Heart right ventricle (tissue), 16 donors: ENCODE data around the gene BCAR3. TPM values are rescaled to one million over a fixed set of nuclear protein-coding genes. Genes with fewer than 3 reads are reported as not detected.
"Not testable (repeated sequence)": the region's sequence is repeated elsewhere in the genome, so short reads cannot be mapped to it uniquely, and the experiment has no call there.

Experiments used
- ATAC-seq, 8 donors: fragments of 200-7000 bp; cut with Tn5 transposase; one replicate each; pipeline ENCODE4 v1.9.1; 2020; ENCODE audit warnings: mild to moderate bottlenecking in 8 of 8, moderate library complexity in 8 of 8, moderate number of reproducible peaks in 1 of 8
- DNase-seq, 2 donors: peaks; one replicate each; pipeline ENCODE4 v3.0.0-alpha.2; 2020
- H3K27ac ChIP-seq, 10 donors: fragments of 200-600 bp; sonication (generic) in 2 of 10; one replicate each; pipeline versions ENCODE4 v1.5.0 to v1.8.0; 2020 to 2022; ENCODE audit warnings: mild to moderate bottlenecking in 3 of 10
- H3K27me3 ChIP-seq, 7 donors: fragments of 200-600 bp; one replicate each; pipeline ENCODE4 v1.8.0; 2021 to 2022; ENCODE audit warnings: mild to moderate bottlenecking in 2 of 7
- H3K36me3 ChIP-seq, 9 donors: fragments of 200-600 bp; sonication (generic) in 1 of 9; one replicate each; pipeline versions ENCODE4 v1.5.0 to v1.8.0; 2020 to 2022; ENCODE audit warnings: mild to moderate bottlenecking in 2 of 9
- H3K4me1 ChIP-seq, 9 donors: fragments of 200-600 bp; sonication (generic) in 1 of 9; one replicate each; pipeline versions ENCODE4 v1.5.0 to v1.8.0; 2020 to 2022; ENCODE audit warnings: mild to moderate bottlenecking in 4 of 9
- H3K4me3 ChIP-seq, 10 donors: fragments of 200-600 bp; sonication (generic) in 2 of 10; one replicate each; pipeline versions ENCODE4 v1.5.0 to v1.8.0; 2020 to 2022; ENCODE audit warnings: mild to moderate bottlenecking in 7 of 10, moderate library complexity in 2 of 10
- H3K9me3 ChIP-seq, 11 donors: fragments of 200-600 bp in 10 of 11; sonication (generic) in 2 of 11; one replicate each; pipeline versions ENCODE4 v1.5.0 to v1.8.0; 2013 to 2022; ENCODE audit warnings: mild to moderate bottlenecking in 2 of 11, control low read depth in 1 of 11, moderate library complexity in 1 of 11
- WGBS, 2 donors: extraction: QIAGEN DNeasy Blood & Tissue Kit; methylation state at CpG; one replicate each; pipeline ENCODE4 v1.1.7; 2013; ENCODE audit warnings: inconsistent platforms in 1 of 2; 5-methylcytosine and 5-hydroxymethylcytosine counted together
- intact Hi-C, 10 donors: fragments of 100-400 bp; cut with DNase I; formaldehyde crosslinking; loops; one replicate each; pipeline versions ENCODE4 v1.11.1 to v1.14.2; 2022
- polyA plus RNA-seq, 2 donors: library from polyadenylated mRNA; stranded (reverse); fragments of 200-250 nt; gene quantifications; one replicate each; pipeline ENCODE4 v1.2.3, GENCODE V29; 2013
- total RNA-seq, 10 donors: library from RNA; stranded (reverse); fragmentation: NEBNext Ultra II Directional in 3 of 10; extraction: Animal tissue kit (Norgen Biotek cat#: 25700) in 3 of 10; gene quantifications; one replicate each; pipeline versions ENCODE4 v1.2.1 to v1.2.4, GENCODE V29; 2021 to 2023
- TF ChIP-seq, protein P1 (sequence below), 9 donors: fragments of 200-600 bp; sonication (generic) in 2 of 9; IDR thresholded peaks; one replicate each; pipeline versions ENCODE4 v1.5.0 to v1.8.0; 2021 to 2022; ENCODE audit warnings: antibody characterized with exemption in 9 of 9, mild to moderate bottlenecking in 5 of 9, moderate library complexity in 1 of 9
- donor health status: Arrhythmogenic right ventricular cardiomyopathy.
- donor health status: ischemic (EF 13 %, LVEDD 7.1; RV severe dilation, severe dysfunction).
- donor health status: healthy with polysubstance abuse.
- donor health status: DM: no; HTN: yes; CAD: no.
- donor health status: DM: no; HTN: no; CAD: no.
- donor health status: ischemic (EF 25% LVEDD 6.9; RV normal size, moderate dysfunction).
- donor health status: ischemic (EF 25% LVEDD 5.7; RV mildly dilated, moderate dysfunction).
- donor health status: healthy.
- donor health status: DM: yes; HTN: yes; CAD: no.
- donor health status: Ischemic cardiomyopathy.
- donor health status: ischemic (EF 35%, LVEDD 5.7; RV mildly dilated, moderate dysfunction).
- donor health status: nonischemic (EF 11% LVEDD 7.7; RV severe dilation, severe dysfunction).
- donor health status: DM: yes; HTN: yes; CAD: no.
- donor health status: PGD.
- donor health status: ischemic (EF 29% LVEDD 5.4; RV normal size, mild dysfunction).
- donor health status: nonischemic (EF 23%, LVEDD 6.1; RV moderate dilation, normal function).

BCAR3 gene
- total and polyA plus RNA-seq, 12 donors: 6.6 to 36.0 (median 15.9) TPM

DNA sequence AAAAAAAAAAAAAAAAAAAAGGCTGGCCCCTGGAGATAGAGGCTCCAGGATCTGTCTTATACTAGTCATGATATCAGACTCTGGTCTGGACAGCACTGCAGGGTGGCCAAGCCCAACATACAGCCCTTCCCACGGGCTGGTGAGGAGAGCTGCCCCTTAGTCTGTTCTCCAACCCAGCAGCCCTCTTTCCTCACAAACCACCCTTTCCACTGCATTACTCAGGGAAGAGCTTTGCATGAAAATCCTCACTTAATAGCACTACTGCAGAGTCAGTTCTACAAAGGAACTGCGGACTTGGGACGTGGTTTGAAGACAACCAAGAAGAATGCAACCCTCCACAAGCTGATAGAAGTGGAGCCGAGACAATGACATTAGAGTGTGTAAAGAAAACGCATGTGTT lies 5.7 kb downstream of the BCAR3 start:
- H3K27me3 ChIP-seq: peaks cover 0 to 15% (median 0%) of the 10 kb centered on the region in 7 donors
- no peaks in the 10 kb centered on the region for H3K9me3 ChIP-seq
- 56 to 66% methylated on average over 5 of the region's 5 CpGs for WGBS, 2 donors
- ATAC-seq (no peak), DNase-seq (no peak)
- H3K27ac ChIP-seq: peak overlapping the region in 8 of 10 donors; percentile 33 to 75 (median 60)
- H3K36me3 ChIP-seq: peaks cover 0 to 18% (median 0%) of the 10 kb centered on the region in 9 donors
- H3K4me3 ChIP-seq: no peak overlapping the region
- H3K4me1 ChIP-seq: peaks cover 35 to 100% (median 86%) of the 10 kb centered on the region in 9 donors
- intact Hi-C loops: loop anchor here in 5 of 10 donors (2.0 to 10.0 kb wide), 4 partner anchors 39 to 111 kb away; no protein-coding TSS in a partner anchor
- TF ChIP-seq, protein P1, sequence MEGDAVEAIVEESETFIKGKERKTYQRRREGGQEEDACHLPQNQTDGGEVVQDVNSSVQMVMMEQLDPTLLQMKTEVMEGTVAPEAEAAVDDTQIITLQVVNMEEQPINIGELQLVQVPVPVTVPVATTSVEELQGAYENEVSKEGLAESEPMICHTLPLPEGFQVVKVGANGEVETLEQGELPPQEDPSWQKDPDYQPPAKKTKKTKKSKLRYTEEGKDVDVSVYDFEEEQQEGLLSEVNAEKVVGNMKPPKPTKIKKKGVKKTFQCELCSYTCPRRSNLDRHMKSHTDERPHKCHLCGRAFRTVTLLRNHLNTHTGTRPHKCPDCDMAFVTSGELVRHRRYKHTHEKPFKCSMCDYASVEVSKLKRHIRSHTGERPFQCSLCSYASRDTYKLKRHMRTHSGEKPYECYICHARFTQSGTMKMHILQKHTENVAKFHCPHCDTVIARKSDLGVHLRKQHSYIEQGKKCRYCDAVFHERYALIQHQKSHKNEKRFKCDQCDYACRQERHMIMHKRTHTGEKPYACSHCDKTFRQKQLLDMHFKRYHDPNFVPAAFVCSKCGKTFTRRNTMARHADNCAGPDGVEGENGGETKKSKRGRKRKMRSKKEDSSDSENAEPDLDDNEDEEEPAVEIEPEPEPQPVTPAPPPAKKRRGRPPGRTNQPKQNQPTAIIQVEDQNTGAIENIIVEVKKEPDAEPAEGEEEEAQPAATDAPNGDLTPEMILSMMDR (IDR thresholded peaks at IDR 0.05): no peak

DNA sequence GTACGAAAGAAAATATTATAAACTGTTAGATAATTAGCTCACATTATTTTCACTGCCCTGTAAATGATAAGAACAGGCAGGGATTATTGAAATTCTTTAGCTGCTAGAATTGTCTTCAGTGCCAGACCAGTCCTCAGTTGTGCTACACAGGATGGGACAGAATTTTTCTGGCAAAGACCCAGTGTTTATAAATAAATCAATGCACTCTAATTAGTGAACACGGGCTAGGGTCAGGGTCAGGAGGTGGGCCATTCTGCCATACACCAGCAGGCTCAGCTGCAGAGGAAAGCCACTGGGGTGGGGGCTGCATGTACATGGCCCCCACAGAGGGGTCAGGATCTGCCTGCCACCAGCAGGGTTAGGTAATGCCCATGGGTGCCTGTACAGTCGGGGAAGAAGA lies 6.4 kb downstream of the BCAR3 start:
- peaks cover 0 to 18% (median 0%) of the 10 kb centered on the region in 9 donors for H3K36me3 ChIP-seq
- TF ChIP-seq, protein P1 (IDR thresholded peaks at IDR 0.05): no peak
- peak overlapping the region in 9 of 10 donors; percentile 8 to 75 (median 56) for H3K27ac ChIP-seq
- peaks cover 39 to 100% (median 88%) of the 10 kb centered on the region in 9 donors for H3K4me1 ChIP-seq
- no peaks in the 10 kb centered on the region for H3K9me3 ChIP-seq
- 21 to 27% methylated on average over 3 of the region's 3 CpGs for WGBS, 2 donors
- H3K27me3 ChIP-seq: peaks cover 0 to 9% (median 0%) of the 10 kb centered on the region in 7 donors
- ATAC-seq (peak in 4 of 8 donors; percentile 5 to 34 (median 20)), DNase-seq (no peak)
- intact Hi-C loops: loop anchor here in 4 of 10 donors (5.0 to 10.0 kb wide), 3 partner anchors 38 to 110 kb away; no protein-coding TSS in a partner anchor
- H3K4me3 ChIP-seq: no peak overlapping the region

DNA sequence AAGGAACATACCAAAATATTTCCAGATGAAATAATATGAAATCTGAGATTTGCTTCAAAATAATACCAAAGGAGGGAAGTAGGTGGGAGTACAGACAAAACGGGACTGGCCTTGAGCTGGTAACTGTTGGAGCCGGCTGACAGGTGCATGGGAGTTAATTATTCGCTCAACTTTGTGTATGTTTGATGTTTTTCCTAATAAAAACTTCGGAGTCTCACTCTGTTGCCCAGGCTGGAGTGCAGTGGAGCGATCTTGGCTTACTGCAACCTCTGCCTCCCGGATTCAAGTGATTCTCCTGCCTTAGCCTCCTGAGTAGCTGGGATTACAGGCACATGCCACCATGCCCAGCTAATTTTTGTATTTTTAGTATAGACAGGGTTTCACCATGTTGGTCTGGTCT lies 7.6 kb downstream of the BCAR3 start:
- intact Hi-C loops: loop anchor here in 1 of 10 donors (10.0 kb wide), 1 partner anchor 109 kb away; no protein-coding TSS in a partner anchor
- not testable (repeated sequence) for H3K4me3 ChIP-seq, H3K27me3 ChIP-seq, H3K9me3 ChIP-seq, ATAC-seq, DNase-seq
- Histone ChIP-seq H3K4me1 (peaks cover 39 to 100% (median 90%) of the 10 kb centered on the region in 9 donors), H3K36me3 (peaks cover 0 to 18% (median 0%) of the 10 kb centered on the region in 9 donors), H3K27ac (peak overlapping the region in 4 of 10 donors; percentile 2 to 78 (median 58))
- 86 to 87% methylated on average over 6 of the region's 6 CpGs for WGBS, 2 donors

DNA sequence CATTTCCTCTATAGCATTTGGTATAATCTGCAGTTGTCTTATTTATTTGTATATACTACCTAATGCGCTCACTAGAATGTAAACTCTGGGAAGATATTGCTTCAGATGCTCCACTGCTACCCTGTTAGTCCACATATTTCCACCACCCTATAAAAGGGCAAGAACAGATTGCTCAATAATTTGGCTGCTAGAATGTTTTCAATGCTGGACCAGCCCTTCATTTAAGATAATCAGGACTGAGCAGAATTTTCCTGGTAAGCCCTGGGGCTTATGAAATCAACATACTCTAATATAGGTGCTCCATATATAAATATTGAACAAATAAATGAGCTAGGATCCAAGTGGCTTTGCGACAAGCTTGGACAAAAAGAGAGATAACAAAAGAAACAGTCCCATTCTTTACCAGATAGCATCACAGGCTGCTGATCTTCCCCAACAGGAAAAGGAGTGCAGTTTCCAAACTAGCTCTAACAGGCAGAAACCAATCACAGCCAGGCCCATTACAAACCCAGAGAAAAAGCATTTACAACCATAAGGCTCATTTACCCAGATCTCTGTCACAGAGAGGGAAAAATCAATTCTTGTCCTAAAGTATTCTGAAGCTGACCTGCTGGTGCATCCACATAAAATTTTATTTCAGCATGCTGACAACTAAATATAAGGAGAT lies 8.3 kb downstream of the BCAR3 start:
- H3K36me3 ChIP-seq: peaks cover 0 to 20% (median 0%) of the 10 kb centered on the region in 9 donors
- ATAC-seq: peak in 1 of 8 donors; percentile 19
- H3K4me3 ChIP-seq: no peak overlapping the region
- 80 to 81% methylated on average over 2 of the region's 2 CpGs for WGBS, 2 donors
- H3K27me3 ChIP-seq: no peaks in the 10 kb centered on the region
- no peak for DNase-seq
- TF ChIP-seq, protein P1 (IDR thresholded peaks at IDR 0.05): no peak
- H3K27ac ChIP-seq: peak overlapping the region in 8 of 10 donors; percentile 24 to 78 (median 62)
- H3K4me1 ChIP-seq: peaks cover 39 to 100% (median 89%) of the 10 kb centered on the region in 9 donors
- intact Hi-C loops: loop anchor here in 1 of 10 donors (10.0 kb wide), 1 partner anchor 108 kb away; no protein-coding TSS in a partner anchor
- no peaks in the 10 kb centered on the region for H3K9me3 ChIP-seq
